PC-3 (cell line): Measurements from ENCODE around the gene FTO.

Experiments
- EZH2 ChIP-seq: fragments of 300-600 bp; sonication (generic); IDR thresholded peaks from one replicate; pipeline ENCODE4 v1.6.1; 2017; ENCODE audit warnings: antibody characterized with exemption, mild to moderate bottlenecking, low read length; ENCODE audit not compliant: unreplicated experiment
- EZH2phosphoT487 ChIP-seq: fragments of 300-600 bp; sonication (generic); IDR thresholded peaks from 2 replicates; pipeline ENCODE4 v1.6.1; 2018; ENCODE audit warnings: mild to moderate bottlenecking, antibody characterized with exemption, low read length, borderline replicate concordance
- TF ChIP-seq, protein P1 (sequence below): fragments of 300-600 bp; sonication (generic); conservative IDR thresholded peaks from 2 replicates; pipeline ENCODE4 v1.5.1; 2017; ENCODE audit warnings: antibody characterized with exemption, low read depth, mild to moderate bottlenecking, low read length

GRCh38 chr16:53752560-53752959, 48.6 kb downstream of the FTO start:
- TF ChIP-seq, protein P1, sequence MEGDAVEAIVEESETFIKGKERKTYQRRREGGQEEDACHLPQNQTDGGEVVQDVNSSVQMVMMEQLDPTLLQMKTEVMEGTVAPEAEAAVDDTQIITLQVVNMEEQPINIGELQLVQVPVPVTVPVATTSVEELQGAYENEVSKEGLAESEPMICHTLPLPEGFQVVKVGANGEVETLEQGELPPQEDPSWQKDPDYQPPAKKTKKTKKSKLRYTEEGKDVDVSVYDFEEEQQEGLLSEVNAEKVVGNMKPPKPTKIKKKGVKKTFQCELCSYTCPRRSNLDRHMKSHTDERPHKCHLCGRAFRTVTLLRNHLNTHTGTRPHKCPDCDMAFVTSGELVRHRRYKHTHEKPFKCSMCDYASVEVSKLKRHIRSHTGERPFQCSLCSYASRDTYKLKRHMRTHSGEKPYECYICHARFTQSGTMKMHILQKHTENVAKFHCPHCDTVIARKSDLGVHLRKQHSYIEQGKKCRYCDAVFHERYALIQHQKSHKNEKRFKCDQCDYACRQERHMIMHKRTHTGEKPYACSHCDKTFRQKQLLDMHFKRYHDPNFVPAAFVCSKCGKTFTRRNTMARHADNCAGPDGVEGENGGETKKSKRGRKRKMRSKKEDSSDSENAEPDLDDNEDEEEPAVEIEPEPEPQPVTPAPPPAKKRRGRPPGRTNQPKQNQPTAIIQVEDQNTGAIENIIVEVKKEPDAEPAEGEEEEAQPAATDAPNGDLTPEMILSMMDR = no peak
- TF ChIP-seq EZH2 = no peak
- TF ChIP-seq EZH2phosphoT487 = no peak
